MM.1S (cell line): ENCODE results near the gene SDK1.
"Not testable (repeated sequence)": the region's sequence is repeated elsewhere in the genome, so short reads cannot be mapped to it uniquely, and the experiment has no call there.

Experiments used
- CTCF ChIP-seq: fragments of 300-600 bp; sonication (generic); IDR thresholded peaks from 2 replicates; pipeline ENCODE4 v1.5.1; 2016; ENCODE audit warnings: antibody characterized with exemption, low read length, mixed read lengths
- EZH2 ChIP-seq: fragments of 300-600 bp; sonication (generic); optimal IDR thresholded peaks from 2 replicates; pipeline ENCODE3; 2017; ENCODE audit warnings: low read depth, mild to moderate bottlenecking, antibody characterized with exemption, low read length, mixed read lengths
- EZH2phosphoT487 ChIP-seq: fragments of 300-600 bp; sonication (generic); IDR thresholded peaks from 2 replicates; pipeline ENCODE4 v1.6.1; 2018; ENCODE audit warnings: antibody characterized with exemption, low read length

- TF ChIP-seq CTCF, EZH2, EZH2phosphoT487: not testable (repeated sequence)
These were observed 454.9 kb downstream of the SDK1 start for GRCh38 chr7:3755778-3756453.
